Left cardiac atrium (tissue), 4 donors: ENCODE data around the gene GTPBP10. TPM values are rescaled to one million over a fixed set of nuclear protein-coding genes. Genes with fewer than 3 reads are reported as not detected.
"Not testable (repeated sequence)": the region's sequence is repeated elsewhere in the genome, so short reads cannot be mapped to it uniquely, and the experiment has no call there.

Experiments
- ATAC-seq, 2 donors: fragments of 200-7000 bp; cut with Tn5 transposase; one replicate each; pipeline ENCODE4 v1.9.1; 2020; ENCODE audit warnings: mild to moderate bottlenecking in 2 of 2, moderate library complexity in 2 of 2
- DNase-seq: peaks from one replicate; pipeline ENCODE4 v3.0.0-alpha.2; 2020
- intact Hi-C, 2 donors: fragments of 100-400 bp; cut with DNase I; formaldehyde crosslinking; loops; one replicate each; pipeline versions ENCODE4 v1.14.1 to v1.15.1; 2022 to 2023
- long read RNA-seq: library from polyadenylated mRNA; unstranded; transcript quantifications from one replicate; pipeline ENCODE4 v2.0.0, GENCODE V29; 2021
- total RNA-seq, 2 donors: library from RNA; stranded (reverse); fragmentation: NEBNext Ultra II Directional; extraction: Animal tissue kit (Norgen Biotek cat#: 25700); gene quantifications; one replicate each; pipeline ENCODE4 v1.2.1, GENCODE V29; 2021
- donor health status: DM: no; HTN: yes; CAD: no.
- donor health status: DM: no; HTN: yes; CAD: no; lungs with severe emphysema.
- donor health status: DM: yes; HTN: yes; CAD: no.
- donor health status: Dilated cardiomyopathy.

The GTPBP10 gene, protein sequence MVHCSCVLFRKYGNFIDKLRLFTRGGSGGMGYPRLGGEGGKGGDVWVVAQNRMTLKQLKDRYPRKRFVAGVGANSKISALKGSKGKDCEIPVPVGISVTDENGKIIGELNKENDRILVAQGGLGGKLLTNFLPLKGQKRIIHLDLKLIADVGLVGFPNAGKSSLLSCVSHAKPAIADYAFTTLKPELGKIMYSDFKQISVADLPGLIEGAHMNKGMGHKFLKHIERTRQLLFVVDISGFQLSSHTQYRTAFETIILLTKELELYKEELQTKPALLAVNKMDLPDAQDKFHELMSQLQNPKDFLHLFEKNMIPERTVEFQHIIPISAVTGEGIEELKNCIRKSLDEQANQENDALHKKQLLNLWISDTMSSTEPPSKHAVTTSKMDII
- total RNA-seq, result 10 to 100 TPM; 17.8 to 24.3 TPM
- long read RNA-seq, full-length matches to known transcripts, result 10 of 11 reads
- long read RNA-seq, partial matches to known transcripts, result 0 of 11 reads
- long read RNA-seq, other reads (novel, unspliced or antisense), result 1 of 11 reads

DNA sequence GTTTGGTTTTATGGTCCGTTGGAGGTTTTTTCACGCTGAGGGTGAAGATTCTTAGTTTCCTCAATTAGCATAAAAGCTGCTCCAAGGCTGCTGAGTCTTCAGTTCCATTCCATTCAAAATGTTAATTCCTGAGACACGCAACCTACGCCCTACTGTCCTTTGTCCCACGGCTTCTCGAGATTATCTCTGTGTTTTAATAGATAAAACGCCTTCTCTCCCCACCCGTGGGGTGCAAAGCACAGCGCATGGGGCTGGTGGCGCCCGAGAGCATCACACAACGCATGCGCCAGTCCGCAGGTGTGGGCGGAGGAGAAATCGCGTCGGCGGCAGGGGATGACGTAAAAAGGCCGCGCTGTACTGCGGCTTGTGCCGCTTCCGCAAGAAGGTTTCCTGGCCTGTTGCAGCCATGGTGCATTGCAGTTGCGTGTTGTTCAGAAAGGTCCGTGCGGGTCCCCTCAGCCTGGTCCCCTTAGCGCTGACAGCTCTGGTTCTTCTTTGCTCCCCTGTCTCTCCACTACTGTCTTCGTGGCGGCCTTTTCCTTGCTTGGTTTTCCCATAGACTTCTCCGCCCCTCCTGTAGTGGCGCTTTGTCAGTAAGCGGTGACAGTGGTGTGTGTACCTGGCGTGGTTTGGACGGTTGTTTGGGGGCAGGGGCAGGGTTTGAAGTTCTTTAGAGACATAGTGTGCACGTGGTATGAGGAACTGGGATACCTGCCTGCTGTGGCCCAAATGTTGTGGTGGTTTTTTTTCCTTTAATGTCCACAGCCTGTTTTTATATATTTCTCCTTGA, at the start of gene GTPBP10:
Gene GTPBP10 (plus strand): TSS at position 381 of the 790 bp plus-strand sequence. CDS start 26 bp downstream, at position 407.
- peak; percentile 100 for ATAC-seq
- peak; percentile 96 for DNase-seq
- intact Hi-C loops, result loop anchor here (5.0 to 10.0 kb wide), 3 partner anchors 48 to 76 kb away; partner anchors contain the start of gene CLDN12 (in 1 of the 2)

DNA sequence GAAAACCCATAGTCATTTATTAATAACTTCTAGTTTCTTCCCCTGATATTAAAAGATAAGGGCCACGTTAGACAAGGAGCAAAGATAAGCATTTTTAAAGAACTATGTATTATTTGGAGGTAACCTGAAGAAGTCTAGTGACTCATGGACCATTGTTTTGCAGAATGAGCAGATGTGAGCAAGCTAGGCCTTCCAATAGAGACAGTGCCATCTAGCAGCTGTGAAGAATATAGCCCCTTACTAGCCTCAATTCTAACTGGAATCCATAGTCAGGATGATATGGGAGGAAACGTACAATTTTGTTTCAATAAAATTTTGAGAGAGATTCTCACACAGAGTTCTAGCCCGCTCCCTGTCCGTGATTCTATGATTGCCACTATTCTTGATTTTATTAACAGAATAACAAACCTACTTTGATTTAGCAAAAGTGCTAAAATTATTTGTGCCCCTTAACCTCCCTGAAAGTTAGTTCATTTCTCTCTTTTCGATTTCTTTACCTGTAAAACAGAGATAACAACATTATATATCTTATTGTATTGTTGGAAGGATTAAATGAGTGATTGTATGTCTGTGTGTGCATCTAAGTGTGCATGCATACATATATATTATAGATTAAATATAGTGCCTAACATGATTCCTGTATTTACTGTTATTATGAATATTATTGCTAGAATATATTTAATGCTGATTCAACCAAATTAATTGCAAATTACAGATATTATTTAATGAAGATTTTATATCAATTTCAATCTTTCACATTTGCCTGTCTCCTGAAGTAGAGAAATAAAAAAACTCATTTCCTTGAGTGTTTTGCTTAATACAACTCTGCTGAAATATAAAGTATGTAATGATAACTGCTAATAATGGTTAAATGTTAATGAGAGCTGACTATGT, 48.1 kb upstream of the GTPBP10 start:
- DNase-seq (no peak), ATAC-seq (peak; percentile 78 to 86)
- intact Hi-C loops, result no loop called here

DNA sequence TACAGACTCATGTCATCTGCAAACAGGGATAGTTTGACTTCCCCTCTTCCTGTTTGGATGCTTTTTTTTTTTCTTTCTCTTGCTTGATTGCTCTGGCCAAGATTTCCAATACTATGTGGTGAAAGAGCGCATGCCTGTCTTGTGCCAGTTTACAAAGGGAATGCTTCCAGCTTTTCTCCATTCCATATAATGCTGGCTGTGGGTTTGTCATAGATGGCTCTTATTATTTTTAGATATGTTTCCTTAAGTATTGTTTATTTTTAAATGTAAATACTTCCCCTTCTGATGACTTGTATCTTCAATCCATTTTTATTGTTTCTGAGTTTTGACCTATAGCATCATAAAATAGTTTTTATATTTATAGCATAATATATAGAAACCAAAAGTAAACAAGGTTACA, 43.3 kb upstream of the GTPBP10 start:
- intact Hi-C loops, result no loop called here
- no peak for DNase-seq
- ATAC-seq, result no peak

DNA sequence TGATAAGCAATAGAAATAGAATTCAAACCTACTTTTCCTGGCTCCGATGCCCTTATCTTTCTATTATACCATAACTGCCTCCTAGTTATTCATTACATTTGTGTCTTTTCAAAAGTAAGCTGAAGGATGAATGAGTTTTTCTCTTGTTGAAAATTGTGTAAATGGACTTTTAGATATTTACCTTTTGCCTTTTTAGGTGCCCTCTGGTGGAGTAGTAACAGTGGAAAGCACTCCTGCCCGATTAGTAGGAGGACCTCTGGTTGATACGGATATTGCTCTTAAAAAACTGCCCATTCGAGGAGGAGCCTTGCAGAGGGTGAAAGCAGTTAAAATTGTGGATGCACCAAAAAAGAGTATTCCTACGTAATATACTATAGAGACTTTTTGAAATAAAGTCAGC, 36.6 kb upstream of the GTPBP10 start:
- intact Hi-C loops, result loop anchor here in 1 of 2 donors (10.0 kb wide), 1 partner anchor 115 kb away; no protein-coding TSS in a partner anchor
- ATAC-seq (no peak), DNase-seq (no peak)

DNA sequence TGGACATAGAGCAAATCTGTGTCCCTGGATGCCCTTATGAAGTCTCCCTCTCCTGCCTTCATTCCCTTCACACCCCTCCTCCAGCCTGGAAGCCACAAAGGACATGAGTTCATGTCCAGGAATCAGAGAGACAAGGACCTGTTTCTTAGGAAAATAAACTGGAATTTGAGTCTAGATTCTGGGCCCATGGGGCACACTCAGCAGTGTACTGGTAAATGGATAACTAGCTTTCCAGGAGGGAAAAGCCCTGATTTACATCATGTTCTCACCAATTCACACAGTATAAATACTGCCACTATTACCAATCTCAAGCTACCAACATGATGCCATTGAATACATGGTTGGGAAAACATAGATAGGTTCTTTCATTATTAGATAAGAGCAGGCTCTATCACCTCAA, 35.3 kb upstream of the GTPBP10 start:
- no peak for ATAC-seq
- intact Hi-C loops, result loop anchor here in 1 of 2 donors (10.0 kb wide), 1 partner anchor 114 kb away; no protein-coding TSS in a partner anchor
- no peak for DNase-seq

DNA sequence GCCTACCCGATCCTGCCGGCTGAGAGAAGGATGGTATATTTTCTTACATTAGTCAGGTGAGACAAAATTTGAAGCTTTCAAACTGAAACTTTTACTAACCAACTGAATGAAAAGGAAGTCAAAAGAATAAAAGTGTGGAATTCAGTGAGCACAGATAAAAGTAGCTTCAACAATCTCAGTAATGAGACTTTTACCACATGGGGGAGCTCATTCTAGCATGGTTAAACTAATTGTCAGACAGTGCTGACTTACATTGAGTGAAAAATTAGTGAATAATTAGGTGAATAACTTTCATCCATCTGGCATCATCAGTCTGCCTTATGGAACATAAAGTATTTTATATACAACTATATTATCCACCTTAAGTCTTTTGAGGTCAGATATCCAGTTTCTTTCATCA, 33.8 kb upstream of the GTPBP10 start:
- no peak for DNase-seq
- intact Hi-C loops, result loop anchor here in 1 of 2 donors (10.0 kb wide), 1 partner anchor 112 kb away; no protein-coding TSS in a partner anchor
- no peak for ATAC-seq

DNA sequence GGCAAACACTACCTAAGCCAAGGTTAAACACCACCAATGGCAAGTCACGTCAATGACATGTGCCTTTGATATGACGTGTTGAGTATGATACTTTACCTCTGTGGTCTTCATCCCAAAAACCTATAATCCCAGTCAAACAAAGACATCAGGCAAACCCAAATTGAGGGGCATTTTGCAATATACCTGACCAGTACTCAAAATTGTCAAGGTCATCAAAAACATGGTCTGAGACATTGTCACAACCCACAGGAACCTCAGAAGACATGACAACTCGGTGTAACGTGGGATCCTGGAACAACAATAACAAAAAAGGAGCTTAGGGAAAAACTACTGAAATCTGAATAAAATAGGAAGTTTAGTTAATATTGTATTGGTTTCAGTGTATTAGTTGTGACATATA, 32.6 kb upstream of the GTPBP10 start:
- intact Hi-C loops, result loop anchor here in 1 of 2 donors (10.0 kb wide), 1 partner anchor 111 kb away; no protein-coding TSS in a partner anchor
- no peak for DNase-seq

DNA sequence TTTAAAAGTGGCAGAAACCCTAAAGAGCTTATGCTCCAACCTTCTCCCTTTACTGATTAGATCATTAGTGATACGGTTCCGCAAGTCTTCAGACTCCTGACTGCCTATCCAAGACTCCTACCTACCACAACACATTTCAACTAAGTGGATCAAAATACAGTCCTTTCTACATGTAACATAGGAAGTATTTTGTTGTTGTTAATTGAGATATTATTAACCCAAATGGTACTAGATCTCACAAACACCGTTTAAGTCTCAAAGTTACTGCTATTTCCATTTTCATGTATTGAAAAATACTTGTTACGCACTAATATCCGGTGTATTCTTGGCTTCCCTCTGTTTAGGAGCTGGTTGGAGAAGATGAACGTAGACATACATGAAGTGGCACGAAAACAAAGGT, 26.5 kb upstream of the GTPBP10 start:
- DNase-seq (no peak), ATAC-seq (no peak)
- intact Hi-C loops, result no loop called here

More for the DNA sequence above, 32.6 kb upstream of the GTPBP10 start:
- ATAC-seq, result no peak

DNA sequence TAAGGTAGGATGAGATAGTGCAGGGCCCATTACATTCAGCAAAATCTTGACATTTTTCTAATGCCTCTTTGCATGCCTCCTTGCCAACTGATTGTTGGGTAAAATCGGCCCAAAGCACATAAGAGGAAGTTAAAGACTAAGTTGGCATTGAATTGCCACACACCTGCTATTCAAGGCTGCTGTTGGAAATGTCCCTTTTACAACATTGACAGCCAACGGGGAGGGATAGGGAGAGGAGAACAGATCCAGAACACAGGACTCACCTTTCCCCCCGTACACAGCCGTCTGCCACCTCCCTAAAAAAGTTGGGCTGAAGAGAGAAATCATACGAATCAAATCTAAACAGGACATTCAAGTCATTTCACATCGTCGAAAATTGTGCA, 26.1 kb upstream of the GTPBP10 start:
- ATAC-seq (no peak), DNase-seq (no peak)
- intact Hi-C loops, result no loop called here

DNA sequence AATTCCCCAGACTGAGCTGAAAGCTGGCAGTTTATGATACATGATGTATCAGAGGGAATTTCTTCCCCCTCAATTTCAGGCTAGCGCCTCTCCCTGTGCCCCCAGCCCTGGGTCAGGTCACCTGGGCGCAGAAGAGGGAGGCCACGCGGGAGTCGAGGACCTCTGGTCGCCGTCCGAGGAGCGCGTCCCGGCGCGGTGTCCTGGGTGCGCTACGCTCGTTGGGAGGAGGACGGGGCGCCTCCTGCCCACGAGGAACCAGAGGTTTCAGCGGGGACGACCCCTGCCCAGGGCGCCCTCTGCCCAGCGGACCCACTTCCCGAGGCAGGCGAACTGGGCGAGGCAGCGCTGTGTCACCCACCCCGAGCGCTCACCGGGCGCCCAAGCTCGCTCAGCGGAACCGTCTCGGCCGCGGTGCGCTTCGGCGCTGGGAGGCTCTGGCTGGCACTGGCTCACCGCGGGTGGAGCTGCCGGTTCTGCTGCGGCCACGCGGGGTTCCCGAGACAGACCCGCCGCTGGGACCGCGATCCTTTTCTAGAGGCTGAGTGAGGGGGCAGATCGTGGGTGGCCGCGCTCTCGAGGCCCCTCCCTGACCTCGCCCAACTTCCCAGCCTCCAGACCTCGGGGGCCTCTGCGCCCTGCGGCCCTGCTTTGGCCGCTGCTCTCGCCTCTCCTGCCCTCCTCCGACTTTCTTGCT, 25.6 kb upstream of the GTPBP10 start, which contains the start of gene FAM237B:
Gene FAM237B (minus strand): TSS at position 504 of the 694 bp plus-strand sequence. CDS start 1,556 bp downstream, outside the sequence.
- intact Hi-C loops, result no loop called here
- ATAC-seq, result peak; percentile 53 to 68
- DNase-seq, result no peak

DNA sequence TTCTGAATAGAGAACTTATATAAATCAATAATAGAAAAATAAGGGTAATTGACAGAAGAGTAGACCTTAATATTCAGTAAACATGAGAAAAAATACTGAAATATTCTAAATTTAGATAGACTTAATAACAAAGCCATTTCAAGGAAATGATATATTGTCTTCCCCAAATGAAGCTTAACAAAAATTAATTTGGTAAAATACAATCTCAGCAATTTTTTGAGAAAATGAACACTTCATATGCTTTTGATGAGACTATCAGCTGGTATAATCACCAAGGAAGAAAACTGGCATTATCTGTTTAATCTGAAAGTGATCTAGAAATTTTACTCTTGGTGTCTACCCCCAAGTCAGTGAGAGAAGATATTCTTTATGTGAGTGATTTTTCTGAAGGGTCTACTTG, 23.7 kb upstream of the GTPBP10 start:
- ATAC-seq (no peak), DNase-seq (no peak)
- intact Hi-C loops, result no loop called here

DNA sequence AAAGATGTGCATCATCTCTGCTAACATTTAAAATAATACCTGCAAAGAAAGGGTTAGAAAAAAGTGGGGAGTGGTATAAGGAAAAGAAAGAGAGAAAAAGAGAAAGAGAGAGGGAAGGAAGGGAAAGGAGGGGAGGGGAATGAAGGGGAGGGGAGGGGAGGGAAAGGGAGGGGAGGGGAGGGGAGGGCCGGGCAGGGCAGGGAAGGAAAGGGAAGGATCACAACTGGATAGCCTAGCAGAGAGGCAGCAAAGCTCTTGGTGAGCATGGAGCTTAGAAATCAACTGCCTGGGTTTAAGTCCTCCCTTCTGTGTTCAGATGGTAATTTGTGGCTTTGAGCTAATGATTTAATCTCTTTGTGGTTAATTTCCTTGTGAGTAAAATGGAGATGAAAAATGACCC, 20.0 kb upstream of the GTPBP10 start:
- no peak for ATAC-seq
- DNase-seq, result no peak
- intact Hi-C loops, result no loop called here

DNA sequence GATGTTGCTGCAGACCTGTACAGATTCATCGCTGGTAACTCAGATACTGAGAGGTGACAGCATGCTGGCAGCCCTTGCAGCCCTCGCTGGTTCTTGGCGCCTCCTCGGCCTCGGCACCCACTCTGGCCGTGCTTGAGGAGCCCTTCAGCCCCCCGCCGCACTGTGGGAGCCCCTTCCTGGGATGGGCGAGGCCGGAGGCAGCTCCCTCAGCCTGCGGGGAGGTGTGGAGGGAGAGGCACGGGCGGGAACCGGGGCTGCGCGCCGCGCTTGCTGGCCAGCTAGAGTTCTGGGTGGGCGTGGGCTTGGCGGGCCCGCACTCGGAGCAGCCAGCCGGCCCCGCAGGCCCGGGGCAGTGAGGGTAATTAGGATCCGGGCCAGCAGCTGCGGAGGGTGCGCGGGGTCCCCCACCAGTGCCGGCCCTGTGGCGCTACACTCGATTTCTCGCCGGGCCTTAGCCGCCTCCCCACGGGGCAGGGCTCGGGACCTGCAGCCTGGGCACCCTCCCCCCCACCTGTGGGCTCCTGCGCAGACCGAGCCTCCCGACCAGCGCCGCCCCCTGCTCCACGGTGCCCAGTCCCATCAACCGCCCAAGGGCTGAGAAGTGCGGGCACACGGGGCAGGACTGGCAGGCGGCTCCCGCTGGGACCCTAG, 12.2 kb upstream of the GTPBP10 start:
- DNase-seq (no peak), ATAC-seq (no peak)
- intact Hi-C loops, result no loop called here

DNA sequence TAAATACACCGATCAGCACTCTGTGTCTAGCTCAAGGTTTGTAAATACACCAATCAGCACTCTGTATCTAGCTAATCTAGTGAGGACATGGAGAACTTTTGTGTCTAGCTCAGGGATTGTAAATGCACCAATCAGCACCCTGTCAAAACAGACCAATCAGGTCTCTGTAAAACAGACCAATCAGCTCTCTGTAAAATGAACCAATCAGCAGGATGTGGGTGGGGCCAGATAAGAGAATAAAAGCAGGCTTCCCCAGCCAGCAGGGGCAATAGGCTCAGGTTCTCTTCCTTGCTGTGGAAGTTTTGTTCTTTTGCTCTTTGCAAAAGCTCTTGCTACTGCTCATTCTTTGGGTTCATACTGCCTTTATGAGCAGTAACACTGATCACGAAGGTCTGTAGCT, 11.6 kb upstream of the GTPBP10 start:
- DNase-seq, intact Hi-C loops, ATAC-seq: not testable (repeated sequence)

DNA sequence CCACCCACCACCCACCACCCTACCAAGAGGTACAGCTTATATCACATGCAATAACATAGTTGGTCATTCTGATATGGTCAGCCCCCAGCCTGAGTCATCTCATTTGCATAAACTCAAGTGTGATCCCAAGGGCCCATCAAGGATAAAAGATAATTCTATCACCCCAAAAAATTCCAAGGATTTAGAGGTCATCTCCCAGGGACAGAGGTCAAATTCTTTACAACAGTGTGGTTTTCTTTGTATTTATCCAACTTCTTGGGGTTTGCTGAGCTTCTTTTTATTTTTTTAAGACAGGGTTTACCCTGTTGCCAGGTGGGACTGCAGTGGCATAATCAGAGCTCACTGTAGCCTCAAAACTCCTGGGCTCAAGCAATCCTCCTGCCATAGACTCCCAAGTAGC, 9.4 kb upstream of the GTPBP10 start:
- DNase-seq (no peak), ATAC-seq (no peak)
- intact Hi-C loops, result no loop called here

DNA sequence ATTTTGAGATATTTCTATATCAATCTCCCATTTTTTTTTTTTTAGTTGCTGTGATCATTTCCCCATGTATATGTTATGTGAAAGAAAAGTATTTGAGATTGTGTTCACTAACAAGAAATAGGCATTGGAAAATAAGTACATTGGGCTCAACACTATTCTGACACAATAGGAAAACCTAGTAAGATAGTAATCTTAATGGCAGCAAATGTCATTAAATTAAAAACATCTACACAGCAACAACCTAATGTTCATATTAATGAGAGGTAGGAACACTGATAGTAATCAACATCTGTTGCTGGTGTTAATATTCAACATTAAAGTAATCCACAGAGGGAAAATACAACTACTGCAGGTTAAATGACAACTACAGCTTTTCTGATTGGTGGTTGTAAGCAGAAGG, 1.5 kb upstream of the GTPBP10 start:
- DNase-seq (no peak), ATAC-seq (no peak)
- intact Hi-C loops, result loop anchor here (5.0 to 10.0 kb wide), 3 partner anchors 50 to 77 kb away; partner anchors contain the start of gene CLDN12 (in 1 of the 2)

DNA sequence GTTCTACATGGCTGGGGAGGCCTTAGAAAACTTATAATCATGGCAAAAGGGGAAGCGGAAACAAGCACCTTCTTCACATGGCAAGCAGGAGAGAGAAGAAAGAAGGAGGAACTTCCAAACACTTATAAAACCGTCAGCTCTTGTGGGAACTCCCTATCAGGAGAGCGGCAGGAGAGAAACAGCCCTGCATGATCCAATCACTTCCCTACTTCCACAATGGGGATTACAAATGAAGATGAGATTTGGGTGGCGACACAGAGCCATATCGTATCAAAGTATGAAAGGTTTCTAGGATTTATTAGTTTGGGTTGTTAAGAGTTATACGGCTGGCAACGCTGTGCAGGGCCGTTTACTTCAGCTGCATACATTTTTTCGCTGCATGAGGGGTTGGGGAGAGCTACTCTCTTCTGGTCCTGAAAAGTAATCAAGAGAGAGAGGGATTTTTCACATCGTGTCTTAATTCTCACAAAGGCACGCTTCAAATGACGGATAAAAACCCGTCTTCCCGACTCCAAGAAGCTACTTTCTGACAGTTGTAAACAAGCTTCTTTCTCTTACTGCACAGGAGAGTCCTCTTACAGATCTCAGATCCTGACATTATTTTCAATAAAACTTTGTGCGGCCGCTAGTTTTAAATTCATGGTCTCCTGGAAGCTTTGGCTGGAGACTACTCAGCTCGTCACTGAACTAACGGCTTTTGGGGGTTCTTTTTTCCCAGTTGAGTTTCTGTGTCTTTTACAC, 751 bp upstream of the GTPBP10 start:
- ATAC-seq, result peak; percentile 54 to 70
- DNase-seq, result no peak
- intact Hi-C loops, result loop anchor here (5.0 to 10.0 kb wide), 3 partner anchors 49 to 77 kb away; partner anchors contain the start of gene CLDN12 (in 1 of the 2)
